ENCODE data around the gene EHD4.

Gene EHD4

DNA sequence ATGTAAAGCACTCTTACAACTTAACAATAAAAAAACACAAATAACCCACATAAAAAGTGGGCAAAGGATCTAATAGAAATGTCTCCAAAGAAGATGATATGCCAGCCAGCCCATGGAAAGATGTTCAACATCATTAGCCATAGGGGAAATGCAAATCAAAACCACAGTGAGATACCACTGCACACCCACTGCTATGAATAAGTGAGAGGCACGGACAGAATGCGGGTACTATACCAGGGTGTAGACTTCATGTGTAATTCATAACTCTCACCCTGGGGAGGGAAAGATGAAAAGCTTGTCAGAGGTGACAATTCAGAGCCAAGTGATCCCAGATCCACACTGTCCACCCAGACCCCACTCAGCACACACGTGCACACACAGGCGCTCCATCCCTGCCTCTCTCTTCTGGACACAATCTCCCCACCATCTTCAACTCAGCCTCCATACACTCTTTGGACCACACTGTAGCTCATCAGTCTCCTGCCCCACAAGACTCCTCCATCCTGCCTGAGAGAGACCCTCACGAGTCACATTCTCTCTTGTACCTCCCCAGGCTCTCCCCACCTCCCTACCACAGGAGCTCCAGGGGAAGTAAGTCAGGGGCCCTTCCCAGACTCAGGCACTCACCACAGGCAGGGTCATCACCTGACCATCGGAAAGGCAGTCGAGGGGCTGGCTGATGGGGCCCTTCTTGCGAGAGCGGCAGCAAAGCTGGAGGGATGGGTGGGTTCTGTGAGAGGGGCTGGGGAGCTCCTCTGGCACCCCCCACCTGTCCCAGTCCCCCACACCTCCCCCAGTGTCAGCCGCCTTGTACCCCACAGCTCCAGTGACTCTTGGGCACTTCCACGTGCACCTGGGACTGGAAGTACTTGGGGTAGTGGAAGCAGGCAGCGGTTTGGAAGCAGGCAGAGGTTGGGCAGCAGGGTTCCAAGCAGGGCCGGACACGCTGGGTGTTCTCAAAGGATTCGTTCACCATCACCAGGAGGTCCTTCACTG lies 27.2 kb upstream of the EHD4 start:
- no peaks in the 10 kb centered on the region for H4K20me1 ChIP-seq (ENCODE audit: insufficient read depth, low read length, poor library complexity, severe bottlenecking)
- no peaks in the 10 kb centered on the region for H3F3A ChIP-seq (ENCODE audit: low read depth)
- no peaks in the 10 kb centered on the region for H3K9me3 ChIP-seq (ENCODE audit: insufficient read depth, low read depth, low read length)
- no peaks in the 10 kb centered on the region for H3K4me1 ChIP-seq (ENCODE audit: insufficient read depth, low read length, poor library complexity, severe bottlenecking)
- no peak overlapping the region for H3K4me3 ChIP-seq (ENCODE audit: low read length, poor library complexity, severe bottlenecking)
- H3K36me3 ChIP-seq (ENCODE audit: insufficient read depth, low read length), result no peaks in the 10 kb centered on the region
- H3K9me2 ChIP-seq (replicated peaks; ENCODE audit: low read depth, low read length), result no peaks in the 10 kb centered on the region
- H3K9ac ChIP-seq (ENCODE audit: low read depth, low read length, poor library complexity, severe bottlenecking), result no peak overlapping the region
- no peaks in the 10 kb centered on the region for H3K27me3 ChIP-seq (ENCODE audit: insufficient read depth, low read length, poor library complexity, severe bottlenecking)
- H3K4me2 ChIP-seq (ENCODE audit: low read depth, low read length, poor library complexity, severe bottlenecking), result no peak overlapping the region
- TF ChIP-seq EZH2phosphoT487 (IDR thresholded peaks at IDR 0.05; ENCODE audit: borderline replicate concordance), result no peak
- TF ChIP-seq, protein P1, sequence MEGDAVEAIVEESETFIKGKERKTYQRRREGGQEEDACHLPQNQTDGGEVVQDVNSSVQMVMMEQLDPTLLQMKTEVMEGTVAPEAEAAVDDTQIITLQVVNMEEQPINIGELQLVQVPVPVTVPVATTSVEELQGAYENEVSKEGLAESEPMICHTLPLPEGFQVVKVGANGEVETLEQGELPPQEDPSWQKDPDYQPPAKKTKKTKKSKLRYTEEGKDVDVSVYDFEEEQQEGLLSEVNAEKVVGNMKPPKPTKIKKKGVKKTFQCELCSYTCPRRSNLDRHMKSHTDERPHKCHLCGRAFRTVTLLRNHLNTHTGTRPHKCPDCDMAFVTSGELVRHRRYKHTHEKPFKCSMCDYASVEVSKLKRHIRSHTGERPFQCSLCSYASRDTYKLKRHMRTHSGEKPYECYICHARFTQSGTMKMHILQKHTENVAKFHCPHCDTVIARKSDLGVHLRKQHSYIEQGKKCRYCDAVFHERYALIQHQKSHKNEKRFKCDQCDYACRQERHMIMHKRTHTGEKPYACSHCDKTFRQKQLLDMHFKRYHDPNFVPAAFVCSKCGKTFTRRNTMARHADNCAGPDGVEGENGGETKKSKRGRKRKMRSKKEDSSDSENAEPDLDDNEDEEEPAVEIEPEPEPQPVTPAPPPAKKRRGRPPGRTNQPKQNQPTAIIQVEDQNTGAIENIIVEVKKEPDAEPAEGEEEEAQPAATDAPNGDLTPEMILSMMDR (conservative IDR thresholded peaks at IDR 0.05; ENCODE audit: low read length), result no peak
- no peak overlapping the region for H2AFZ ChIP-seq (ENCODE audit: low read length)
- no peaks in the 10 kb centered on the region for H3K79me2 ChIP-seq (ENCODE audit: insufficient read depth, low read length)

DNA sequence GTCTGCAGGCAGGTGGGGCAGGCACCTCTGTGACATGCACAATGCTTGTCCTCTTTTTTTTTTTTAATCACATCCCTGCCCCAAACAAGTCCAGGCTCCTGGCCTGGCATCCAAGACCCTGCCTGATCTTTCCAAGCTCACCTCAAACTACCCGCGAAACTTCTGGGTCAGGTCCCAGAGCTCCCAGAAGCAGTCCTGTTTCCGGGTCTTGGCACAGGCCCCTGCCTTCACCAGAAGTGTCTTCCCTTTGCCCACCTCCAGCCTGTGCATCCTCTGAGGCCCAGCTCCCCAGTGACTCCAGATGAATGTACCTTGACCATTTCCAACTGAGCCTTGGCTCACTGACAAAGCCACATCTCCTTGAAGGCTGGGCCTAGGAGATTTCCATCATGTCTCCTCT lies 25.5 kb upstream of the EHD4 start:
- no peaks in the 10 kb centered on the region for H3K79me2 ChIP-seq (ENCODE audit: insufficient read depth, low read length)
- no peak for TF ChIP-seq EZH2phosphoT487 (IDR thresholded peaks at IDR 0.05; ENCODE audit: borderline replicate concordance)
- TF ChIP-seq, protein P1 (conservative IDR thresholded peaks at IDR 0.05; ENCODE audit: low read length), result no peak
- H3K9me2 ChIP-seq (replicated peaks; ENCODE audit: low read depth, low read length), result no peaks in the 10 kb centered on the region
- H3K9ac ChIP-seq (ENCODE audit: low read depth, low read length, poor library complexity, severe bottlenecking), result no peak overlapping the region
- no peaks in the 10 kb centered on the region for H3K27me3 ChIP-seq (ENCODE audit: insufficient read depth, low read length, poor library complexity, severe bottlenecking)
- no peaks in the 10 kb centered on the region for H3K4me1 ChIP-seq (ENCODE audit: insufficient read depth, low read length, poor library complexity, severe bottlenecking)
- H3F3A ChIP-seq (ENCODE audit: low read depth), result no peaks in the 10 kb centered on the region
- H3K4me2 ChIP-seq (ENCODE audit: low read depth, low read length, poor library complexity, severe bottlenecking), result no peak overlapping the region
- no peaks in the 10 kb centered on the region for H4K20me1 ChIP-seq (ENCODE audit: insufficient read depth, low read length, poor library complexity, severe bottlenecking)
- no peak overlapping the region for H3K4me3 ChIP-seq (ENCODE audit: low read length, poor library complexity, severe bottlenecking)
- H3K36me3 ChIP-seq (ENCODE audit: insufficient read depth, low read length), result no peaks in the 10 kb centered on the region
- no peak overlapping the region for H2AFZ ChIP-seq (ENCODE audit: low read length)
- no peaks in the 10 kb centered on the region for H3K9me3 ChIP-seq (ENCODE audit: insufficient read depth, low read depth, low read length)

GRCh38 chr15:41996921-41997592 lies 24.7 kb upstream of the EHD4 start:
- no peak overlapping the region for H2AFZ ChIP-seq (ENCODE audit: low read length)
- TF ChIP-seq EZH2phosphoT487 (IDR thresholded peaks at IDR 0.05; ENCODE audit: borderline replicate concordance), result no peak
- TF ChIP-seq, protein P1 (conservative IDR thresholded peaks at IDR 0.05; ENCODE audit: low read length), result no peak

More at GRCh38 chr15:41996921-41997592, 24.7 kb upstream of the EHD4 start:
- no peaks in the 10 kb centered on the region for H3K27me3 ChIP-seq (ENCODE audit: insufficient read depth, low read length, poor library complexity, severe bottlenecking)
- no peaks in the 10 kb centered on the region for H4K20me1 ChIP-seq (ENCODE audit: insufficient read depth, low read length, poor library complexity, severe bottlenecking)
- no peaks in the 10 kb centered on the region for H3K9me3 ChIP-seq (ENCODE audit: insufficient read depth, low read depth, low read length)
- no peaks in the 10 kb centered on the region for H3K4me1 ChIP-seq (ENCODE audit: insufficient read depth, low read length, poor library complexity, severe bottlenecking)
- H3K9me2 ChIP-seq (replicated peaks; ENCODE audit: low read depth, low read length), result no peaks in the 10 kb centered on the region
- H3K4me3 ChIP-seq (ENCODE audit: low read length, poor library complexity, severe bottlenecking), result no peak overlapping the region
- no peaks in the 10 kb centered on the region for H3K36me3 ChIP-seq (ENCODE audit: insufficient read depth, low read length)
- no peaks in the 10 kb centered on the region for H3K79me2 ChIP-seq (ENCODE audit: insufficient read depth, low read length)
- no peak overlapping the region for H3K4me2 ChIP-seq (ENCODE audit: low read depth, low read length, poor library complexity, severe bottlenecking)
- no peak overlapping the region for H3K9ac ChIP-seq (ENCODE audit: low read depth, low read length, poor library complexity, severe bottlenecking)
- no peaks in the 10 kb centered on the region for H3F3A ChIP-seq (ENCODE audit: low read depth)

All from Loucy (cell line).